ENCODE measurements around the gene GNL1.

GRCh38 chr6:30515944-30516753 lies 40.1 kb downstream of the GNL1 start:
- peak; percentile 76 for TF ChIP-seq POLR2A (IDR thresholded peaks at IDR 0.05; ENCODE audit: low read length)
- no peak for TF ChIP-seq GATA1 (IDR thresholded peaks at IDR 0.05; ENCODE audit: low read depth, low read length)
